ENCODE measurements around the gene HOXD12. TPM values are rescaled to one million over a fixed set of nuclear protein-coding genes. Genes with fewer than 3 reads are reported as not detected.

The HOXD12 gene
- total RNA-seq, 4 donors from 2014 or later, result not detected

DNA sequence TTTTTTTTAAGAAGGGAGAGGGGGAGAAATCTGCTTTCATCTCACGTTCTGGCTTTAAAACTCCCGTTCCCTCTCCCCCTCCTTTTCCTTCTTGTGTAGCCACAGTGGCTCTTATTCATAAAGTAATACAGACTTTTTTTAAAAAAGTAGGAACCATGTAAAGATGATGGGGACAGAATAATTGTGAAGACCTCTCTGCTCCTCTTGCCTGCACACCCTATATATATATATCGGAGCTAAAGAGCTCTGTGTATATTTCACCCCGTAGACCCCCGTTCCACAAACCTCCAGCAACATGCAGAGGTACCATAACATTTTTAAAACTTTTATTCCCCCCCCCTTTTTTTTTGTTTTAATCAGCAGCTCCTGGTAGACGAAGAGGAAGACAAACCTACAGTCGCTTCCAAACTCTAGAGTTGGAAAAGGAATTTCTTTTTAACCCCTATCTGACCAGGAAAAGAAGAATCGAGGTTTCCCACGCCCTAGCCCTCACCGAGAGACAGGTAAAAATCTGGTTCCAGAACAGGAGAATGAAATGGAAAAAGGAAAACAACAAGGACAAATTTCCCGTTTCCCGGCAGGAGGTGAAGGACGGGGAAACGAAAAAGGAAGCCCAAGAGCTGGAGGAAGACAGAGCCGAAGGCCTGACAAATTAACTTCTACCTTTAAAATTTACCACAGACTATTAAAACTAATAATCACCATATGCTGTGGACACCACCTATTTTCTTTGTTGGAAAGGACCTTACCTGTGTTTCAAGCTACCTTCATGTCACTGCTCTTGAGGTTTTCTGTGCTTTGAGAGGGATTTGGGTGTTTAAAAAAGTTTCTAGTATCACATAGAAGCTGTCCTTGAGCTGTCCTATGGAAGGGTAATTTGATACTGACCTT, 31.6 kb downstream of the HOXD12 start:
- H3K27ac ChIP-seq, result peak overlapping the region in 3 of 4 donors; percentile 60 to 86 (median 78)
- no peaks in the 10 kb centered on the region for H3K36me3 ChIP-seq
- no peaks in the 10 kb centered on the region for H3K9me3 ChIP-seq
- peaks cover 25 to 100% (median 51%) of the 10 kb centered on the region in 4 donors for H3K27me3 ChIP-seq
- H3K4me1 ChIP-seq, result peaks cover 5 to 70% (median 9%) of the 10 kb centered on the region in 3 donors
- peak overlapping the region in 3 of 4 donors; percentile 37 to 62 (median 54) for H3K4me3 ChIP-seq
- 20 to 24% methylated on average over 15 of the region's 15 CpGs for WGBS, 2 donors
- TF ChIP-seq CTCF (IDR thresholded peaks at IDR 0.05) (no peak), POLR2A (IDR thresholded peaks at IDR 0.05) (no peak)
- no peak for DNase-seq
- intact Hi-C loops (cut with DNase I), result no loop called here

GRCh38 chr2:176131848-176132158, 32.2 kb downstream of the HOXD12 start:
- H3K9me3 ChIP-seq, result no peaks in the 10 kb centered on the region
- DNase-seq, result no peak
- peak overlapping the region in 3 of 4 donors; percentile 7 to 86 (median 60) for H3K27ac ChIP-seq
- peaks cover 5 to 76% (median 9%) of the 10 kb centered on the region in 3 donors for H3K4me1 ChIP-seq
- H3K27me3 ChIP-seq, result peaks cover 30 to 100% (median 54%) of the 10 kb centered on the region in 4 donors
- no peaks in the 10 kb centered on the region for H3K36me3 ChIP-seq
- 33 to 40% methylated on average over 4 of the region's 4 CpGs for WGBS, 2 donors
- TF ChIP-seq CTCF (IDR thresholded peaks at IDR 0.05) (no peak), POLR2A (IDR thresholded peaks at IDR 0.05) (no peak)
- intact Hi-C loops (cut with DNase I), result no loop called here
- H3K4me3 ChIP-seq, result peak overlapping the region in 3 of 4 donors; percentile 37 to 62 (median 54)

- Histone ChIP-seq H3K27ac (peak overlapping the region in 2 of 4 donors; percentile 60 to 86), H3K9me3 (no peaks in the 10 kb centered on the region), H3K27me3 (peaks cover 30 to 100% (median 57%) of the 10 kb centered on the region in 4 donors), H3K4me3 (peak overlapping the region in 3 of 4 donors; percentile 37 to 62 (median 54)), H3K36me3 (no peaks in the 10 kb centered on the region), H3K4me1 (peaks cover 5 to 73% (median 9%) of the 10 kb centered on the region in 3 donors)
- TF ChIP-seq CTCF (IDR thresholded peaks at IDR 0.05) (no peak), POLR2A (IDR thresholded peaks at IDR 0.05) (no peak)
- 15 to 21% methylated on average over 31 to 33 of the region's 33 CpGs for WGBS, 2 donors
- no peak for DNase-seq
- intact Hi-C loops (cut with DNase I), result no loop called here
Observed at GRCh38 chr2:176132205-176133171, 32.9 kb downstream of the HOXD12 start.

GRCh38 chr2:176133389-176133788, 33.8 kb downstream of the HOXD12 start:
- Histone ChIP-seq H3K36me3 (no peaks in the 10 kb centered on the region), H3K27ac (peak overlapping the region in 1 of 4 donors; percentile 60), H3K4me1 (peaks cover 5 to 68% (median 9%) of the 10 kb centered on the region in 3 donors), H3K4me3 (no peak overlapping the region), H3K27me3 (peaks cover 28 to 100% (median 56%) of the 10 kb centered on the region in 4 donors), H3K9me3 (no peaks in the 10 kb centered on the region)
- no peak for DNase-seq
- intact Hi-C loops (cut with DNase I), result no loop called here
- TF ChIP-seq POLR2A (IDR thresholded peaks at IDR 0.05), result no peak
- no peak for TF ChIP-seq CTCF (IDR thresholded peaks at IDR 0.05)
